ENCODE measurements around the gene MTPN. TPM values are rescaled to one million over a fixed set of nuclear protein-coding genes. Genes with fewer than 3 reads are reported as not detected.

The MTPN gene
- total RNA-seq, result 100 to 1,000 TPM in 1 of 4 donors, 10 to 100 TPM in 3; 79.7 to 102 (median 85.6) TPM

GRCh38 chr7:135977007-135977741 lies at the start of gene MTPN:
Gene MTPN, minus strand, starts transcription at chr7:135977359. Its CDS starts 259 bp downstream, at chr7:135977100.
- peak; percentile 99 for ATAC-seq (ENCODE audit: low FRiP score)
- peak; percentile 95 for DNase-seq (ENCODE audit: low spot score)
- TF ChIP-seq, protein P1, sequence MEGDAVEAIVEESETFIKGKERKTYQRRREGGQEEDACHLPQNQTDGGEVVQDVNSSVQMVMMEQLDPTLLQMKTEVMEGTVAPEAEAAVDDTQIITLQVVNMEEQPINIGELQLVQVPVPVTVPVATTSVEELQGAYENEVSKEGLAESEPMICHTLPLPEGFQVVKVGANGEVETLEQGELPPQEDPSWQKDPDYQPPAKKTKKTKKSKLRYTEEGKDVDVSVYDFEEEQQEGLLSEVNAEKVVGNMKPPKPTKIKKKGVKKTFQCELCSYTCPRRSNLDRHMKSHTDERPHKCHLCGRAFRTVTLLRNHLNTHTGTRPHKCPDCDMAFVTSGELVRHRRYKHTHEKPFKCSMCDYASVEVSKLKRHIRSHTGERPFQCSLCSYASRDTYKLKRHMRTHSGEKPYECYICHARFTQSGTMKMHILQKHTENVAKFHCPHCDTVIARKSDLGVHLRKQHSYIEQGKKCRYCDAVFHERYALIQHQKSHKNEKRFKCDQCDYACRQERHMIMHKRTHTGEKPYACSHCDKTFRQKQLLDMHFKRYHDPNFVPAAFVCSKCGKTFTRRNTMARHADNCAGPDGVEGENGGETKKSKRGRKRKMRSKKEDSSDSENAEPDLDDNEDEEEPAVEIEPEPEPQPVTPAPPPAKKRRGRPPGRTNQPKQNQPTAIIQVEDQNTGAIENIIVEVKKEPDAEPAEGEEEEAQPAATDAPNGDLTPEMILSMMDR (IDR thresholded peaks at IDR 0.05), result no peak

DNA sequence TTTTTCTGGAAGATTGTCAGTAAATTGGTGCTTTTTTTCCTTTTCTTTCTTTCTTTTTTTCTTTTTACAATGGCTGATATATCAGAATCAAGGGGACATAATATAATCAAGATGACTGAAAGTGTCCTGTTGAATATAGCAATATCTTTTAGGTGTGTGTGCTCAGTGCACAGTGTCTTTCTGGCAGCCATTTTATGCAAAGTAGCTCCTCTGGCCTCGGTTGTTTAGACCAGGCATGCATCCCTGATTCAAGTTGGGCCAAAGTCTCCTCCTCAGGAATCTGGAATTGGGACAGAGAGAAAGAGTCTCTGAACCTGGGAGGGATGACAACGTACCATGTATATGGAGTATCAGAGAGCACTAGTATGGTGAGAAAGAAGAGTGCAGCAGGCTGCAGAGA lies 49.0 kb upstream of the MTPN start:
- DNase-seq (ENCODE audit: low spot score) (no peak), ATAC-seq (ENCODE audit: low FRiP score) (no peak)
- TF ChIP-seq, protein P1 (IDR thresholded peaks at IDR 0.05), result no peak

GRCh38 chr7:136023134-136023869 lies 46.1 kb upstream of the MTPN start:
- DNase-seq (ENCODE audit: low spot score) (no peak), ATAC-seq (ENCODE audit: low FRiP score) (no peak)
- TF ChIP-seq, protein P1 (IDR thresholded peaks at IDR 0.05), result no peak

DNA sequence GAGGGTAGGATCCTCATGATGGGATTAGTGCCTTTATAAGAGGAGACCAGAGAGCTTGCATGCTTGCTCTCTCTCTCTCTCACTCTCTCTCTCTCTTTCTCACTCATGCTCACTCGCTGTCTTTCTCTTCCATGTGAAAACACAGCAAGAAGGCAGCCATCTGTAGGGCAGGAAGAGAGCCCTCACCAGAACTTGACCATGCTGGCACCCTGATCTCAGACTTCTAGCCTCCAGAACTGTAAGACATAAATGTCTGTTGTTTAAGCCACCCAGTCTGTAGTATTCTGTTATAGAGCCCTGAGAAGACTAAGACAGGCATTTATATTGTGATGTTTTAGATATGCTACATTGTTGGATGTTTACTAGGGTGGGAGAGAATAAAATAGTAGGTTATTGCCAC lies 43.4 kb upstream of the MTPN start:
- ATAC-seq (ENCODE audit: low FRiP score), result no peak
- no peak for DNase-seq (ENCODE audit: low spot score)
- TF ChIP-seq, protein P1 (IDR thresholded peaks at IDR 0.05), result no peak

DNA sequence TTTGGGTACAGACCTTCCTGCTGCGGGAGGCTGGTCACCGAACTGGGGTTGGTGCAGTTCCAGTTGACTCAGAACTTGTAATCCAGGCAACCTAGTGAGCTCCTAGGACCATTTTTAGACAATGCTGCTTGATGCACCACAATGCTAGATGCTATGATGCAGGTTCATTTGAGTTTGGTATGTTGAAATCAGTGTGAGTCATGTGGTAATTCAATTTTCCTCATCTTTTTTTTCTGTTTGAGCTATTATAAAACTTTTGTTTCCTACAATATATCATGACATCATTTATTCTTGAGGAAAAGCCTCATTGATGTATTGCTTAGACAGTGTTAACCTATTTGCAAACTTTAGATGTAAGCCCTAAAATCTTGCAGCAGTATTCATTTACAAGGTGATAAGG lies 40.9 kb upstream of the MTPN start:
- TF ChIP-seq, protein P1 (IDR thresholded peaks at IDR 0.05), result no peak
- ATAC-seq (ENCODE audit: low FRiP score) (no peak), DNase-seq (ENCODE audit: low spot score) (no peak)

- TF ChIP-seq, protein P1 (IDR thresholded peaks at IDR 0.05), result no peak
- ATAC-seq (ENCODE audit: low FRiP score), result no peak
Observed at GRCh38 chr7:136016649-136017395, 39.7 kb upstream of the MTPN start.

More at GRCh38 chr7:136016649-136017395, 39.7 kb upstream of the MTPN start:
- no peak for DNase-seq (ENCODE audit: low spot score)

Measured in omental fat pad (tissue), 4 donors.